ENCODE data around the gene SRL.
"Not testable (repeated sequence)": the region's sequence is repeated elsewhere in the genome, so short reads cannot be mapped to it uniquely, and the experiment has no call there.

Gene SRL

DNA sequence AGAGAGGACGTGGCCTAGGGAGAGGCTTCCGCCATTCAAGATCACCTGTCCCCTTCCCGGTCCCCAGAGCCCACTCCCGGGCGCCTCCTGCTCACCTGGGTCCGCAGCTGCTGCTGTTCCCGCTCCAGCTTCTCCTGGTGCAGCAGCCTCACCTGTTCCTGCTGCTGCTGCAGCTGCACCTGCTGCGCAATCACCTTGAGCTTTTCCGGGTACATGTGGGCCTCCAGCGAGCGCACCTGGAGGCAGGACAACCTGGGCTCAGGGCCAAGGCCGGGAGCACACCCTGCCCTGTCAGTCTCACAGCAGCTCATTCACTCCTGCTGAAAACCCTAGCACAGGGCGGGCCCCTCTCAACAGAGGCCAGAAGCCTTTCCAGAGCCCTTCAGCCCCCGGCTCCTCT, 18.5 kb upstream of the SRL start:
- DNase-seq: peak; percentile 86

DNA sequence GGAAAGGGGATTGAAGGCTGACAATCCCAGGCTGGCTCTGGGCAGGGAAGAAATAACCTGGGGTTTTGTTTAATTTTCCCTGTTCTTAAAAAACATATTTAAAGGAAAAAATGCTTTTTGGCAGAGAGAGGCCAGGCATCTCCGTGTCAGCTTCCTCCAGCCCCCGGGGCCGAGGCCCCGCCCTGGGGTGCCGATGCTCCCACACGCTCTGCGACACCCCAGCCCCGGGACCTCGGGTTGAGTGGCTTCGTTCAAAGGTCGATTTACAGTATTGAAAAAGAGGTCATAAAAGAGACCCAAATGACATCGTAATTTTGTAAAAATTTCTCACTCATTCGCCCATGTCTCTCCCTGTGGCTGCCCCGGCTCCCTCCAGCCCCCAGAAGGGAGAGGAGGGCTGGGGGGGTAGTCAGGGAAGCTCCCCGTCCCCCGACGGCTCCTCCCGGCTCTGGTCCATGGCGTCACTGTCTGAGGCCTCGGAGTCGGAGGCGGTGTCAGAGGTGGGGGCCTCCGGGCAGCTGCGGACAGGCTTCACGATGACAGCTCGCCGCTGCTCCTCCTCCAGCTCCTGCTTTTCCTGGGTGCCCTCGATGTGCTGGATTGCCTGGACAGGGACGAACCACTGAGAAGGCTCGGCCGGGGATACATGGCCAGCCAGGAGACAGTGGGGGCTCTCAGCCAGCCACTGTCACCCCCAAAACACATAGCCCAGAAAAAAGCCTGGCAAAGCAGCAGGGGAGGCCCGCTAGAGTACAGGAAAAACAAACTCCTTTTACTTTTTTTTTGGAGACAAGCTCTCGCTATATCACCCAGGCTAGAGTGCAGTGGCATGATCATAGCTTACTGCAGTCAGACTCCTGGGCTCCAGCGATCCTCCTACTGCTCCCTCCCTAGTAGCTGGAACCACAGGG, 16.0 kb upstream of the SRL start:
- DNase-seq: no peak

DNA sequence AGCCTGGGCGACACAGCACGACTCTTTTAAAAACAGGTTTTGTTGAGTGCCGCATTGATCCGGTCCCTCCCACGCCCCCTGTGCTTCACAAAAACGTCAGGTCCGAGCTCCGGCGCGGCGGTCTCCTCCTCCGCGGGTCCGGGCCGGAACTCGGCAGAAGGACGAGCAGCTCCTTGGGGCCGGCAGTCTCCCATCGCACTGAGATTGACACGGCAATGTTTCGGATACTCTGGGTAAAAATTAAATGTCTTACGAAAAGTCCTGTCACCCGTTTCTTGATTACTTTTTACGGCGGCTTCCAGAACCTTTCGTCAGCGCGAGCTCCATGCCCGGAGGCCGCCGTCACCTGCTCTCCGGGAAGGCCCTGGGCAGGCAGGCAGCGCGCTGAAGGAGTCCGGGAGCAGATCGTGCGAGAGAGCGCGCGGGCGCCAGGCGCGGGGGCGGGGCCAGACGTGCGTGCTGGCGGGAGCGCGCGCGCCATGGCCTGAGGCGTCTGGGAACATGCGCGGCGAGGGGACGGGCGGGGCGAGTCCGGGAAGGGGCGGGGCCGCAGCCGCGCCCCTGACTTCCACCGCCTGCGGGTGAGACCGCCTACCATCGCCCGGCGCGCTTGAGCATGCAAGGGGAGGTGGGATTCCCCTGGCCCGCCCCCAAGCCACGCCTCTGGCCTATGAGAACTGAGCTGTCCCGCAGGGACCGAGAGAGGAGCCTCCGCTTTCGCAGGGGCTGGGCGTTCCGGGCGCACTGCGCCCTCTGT, 11.7 kb upstream of the SRL start:
- peak; percentile 94 for DNase-seq

DNA sequence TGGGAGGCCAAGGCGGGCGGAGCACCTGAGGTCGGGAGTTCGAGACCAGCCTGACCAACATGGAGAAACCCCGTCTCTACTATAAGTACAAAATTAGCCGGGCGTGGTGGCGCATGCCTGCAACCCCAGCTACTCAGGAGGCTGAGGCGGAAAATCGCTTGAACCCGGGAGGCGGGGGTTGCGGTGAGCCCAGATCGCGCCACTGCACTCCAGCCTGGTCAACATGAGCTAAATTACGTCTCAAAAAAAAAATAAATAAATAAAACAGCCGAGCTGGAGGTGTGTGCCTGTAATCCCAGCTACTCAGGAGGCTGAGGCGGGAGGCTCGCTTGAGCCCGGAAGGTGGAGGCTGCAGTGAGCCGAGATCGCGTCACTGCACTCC, 11.1 kb upstream of the SRL start:
- not testable (repeated sequence) for DNase-seq

DNA sequence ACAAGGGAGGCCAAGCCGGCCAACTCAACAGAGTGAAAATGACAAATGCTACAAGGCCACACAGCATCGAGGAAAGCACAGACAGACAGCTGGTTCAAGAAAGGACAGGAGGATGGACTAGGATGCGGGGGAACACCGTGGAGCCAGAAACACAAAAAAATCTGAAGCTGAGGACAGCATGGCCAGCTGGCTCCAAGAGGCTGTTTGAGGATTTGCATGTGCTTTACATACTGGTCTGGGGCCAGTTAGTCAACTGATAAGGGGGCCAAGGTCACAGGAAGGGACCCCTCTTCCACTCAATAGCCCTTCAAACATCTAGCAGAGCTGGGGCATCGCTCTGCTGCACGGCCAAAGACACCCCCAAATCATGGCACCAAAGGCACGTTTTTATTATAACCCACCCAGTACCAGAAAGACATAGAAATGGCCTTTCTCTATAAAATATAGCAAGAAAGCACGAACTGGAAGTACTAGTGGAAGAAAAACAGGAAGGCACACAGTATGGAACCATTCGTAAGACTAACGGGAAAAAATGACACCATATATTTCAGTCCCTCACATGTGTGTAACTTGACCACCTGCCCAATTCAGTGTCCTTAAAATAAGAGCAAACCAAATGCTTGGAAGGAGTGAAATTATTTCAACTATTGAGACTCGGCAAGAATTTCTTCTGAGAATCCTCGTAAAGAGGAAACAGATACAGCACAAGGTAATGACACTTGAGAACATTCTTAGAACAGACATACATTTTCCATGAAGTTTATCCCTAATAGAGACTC, 7.8 kb upstream of the SRL start:
- DNase-seq: no peak

DNA sequence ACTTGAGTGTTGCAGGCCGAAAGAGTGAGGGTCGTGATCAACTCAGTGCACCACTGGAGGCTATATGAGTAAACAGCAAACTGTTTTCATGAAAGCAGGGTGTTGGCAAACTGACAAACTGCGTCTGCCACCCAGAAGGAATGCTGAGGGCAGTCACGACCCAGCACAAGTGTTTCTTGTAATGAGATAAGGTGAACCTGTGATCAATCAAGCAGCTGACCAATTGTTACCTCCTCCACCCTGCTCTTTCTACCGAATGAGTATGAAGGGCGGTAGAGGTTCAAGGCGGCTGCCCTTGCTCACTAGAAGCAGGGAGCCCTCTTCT, 5.5 kb upstream of the SRL start:
- DNase-seq: no peak

DNA sequence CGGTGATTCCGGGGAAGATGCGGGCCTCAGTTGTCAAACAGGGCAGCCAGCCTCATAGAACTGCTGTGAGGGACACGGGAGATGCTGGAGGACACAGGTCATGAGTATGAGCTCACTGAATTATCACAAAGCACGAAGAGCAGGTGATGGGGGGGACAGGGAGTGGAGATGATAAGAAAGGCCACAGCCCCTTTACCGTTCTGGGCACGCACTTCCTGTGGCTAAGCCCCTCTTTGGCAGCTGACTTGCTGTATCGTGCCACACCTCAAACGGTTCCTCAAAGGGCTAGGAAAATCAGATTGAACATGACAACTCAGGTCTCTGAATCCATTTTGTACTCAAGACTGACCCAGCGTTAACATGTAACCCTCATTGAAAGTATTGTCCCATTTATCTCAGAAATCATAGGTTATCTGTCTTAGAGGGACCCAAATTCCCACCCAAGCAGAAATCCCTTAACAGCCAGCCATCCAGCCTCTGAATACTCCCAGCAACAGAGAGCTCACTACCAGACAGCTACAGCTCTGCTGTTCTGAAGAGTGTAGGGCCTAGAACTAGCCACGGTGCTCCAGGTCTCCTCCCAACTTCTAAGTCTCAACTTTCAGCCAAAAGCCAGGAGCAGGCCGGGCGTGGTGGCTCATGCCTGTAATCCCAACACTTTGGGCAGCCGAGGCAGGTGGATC, 5.0 kb upstream of the SRL start:
- no peak for DNase-seq

DNA sequence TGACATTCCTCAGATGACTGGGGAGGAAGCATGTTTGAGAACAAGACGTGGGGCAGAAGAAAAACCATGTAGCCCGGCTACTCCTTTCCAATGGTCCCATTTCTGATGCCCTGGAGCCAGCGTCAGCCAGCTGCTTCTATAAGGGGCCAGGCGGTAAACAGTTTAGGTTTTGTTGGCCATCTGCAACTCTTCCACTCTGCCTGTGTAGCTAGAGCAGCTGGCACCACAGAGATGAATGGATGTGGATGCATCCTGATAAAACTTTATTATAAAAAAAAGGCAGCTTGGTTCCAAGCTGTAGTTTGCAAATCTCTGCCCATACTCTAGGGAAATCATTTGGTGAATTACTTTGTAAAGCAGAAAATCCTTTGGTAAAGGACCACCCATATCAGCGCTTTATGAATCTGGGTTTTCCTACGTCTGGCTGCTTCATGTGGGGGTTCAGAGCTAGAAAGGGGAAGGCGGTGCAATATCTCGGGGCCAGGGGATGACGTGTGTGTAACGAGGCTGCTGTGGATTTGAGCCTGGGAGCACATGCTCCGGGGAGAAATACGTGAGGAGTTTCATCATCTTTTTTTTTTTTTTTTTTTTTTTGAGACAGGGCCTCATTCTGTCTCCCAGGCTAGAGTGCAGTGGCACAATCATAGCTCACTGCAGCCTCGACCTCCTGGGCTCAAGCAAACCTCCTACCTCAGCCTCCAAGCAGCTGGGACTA, 3.4 kb upstream of the SRL start:
- DNase-seq: no peak

DNA sequence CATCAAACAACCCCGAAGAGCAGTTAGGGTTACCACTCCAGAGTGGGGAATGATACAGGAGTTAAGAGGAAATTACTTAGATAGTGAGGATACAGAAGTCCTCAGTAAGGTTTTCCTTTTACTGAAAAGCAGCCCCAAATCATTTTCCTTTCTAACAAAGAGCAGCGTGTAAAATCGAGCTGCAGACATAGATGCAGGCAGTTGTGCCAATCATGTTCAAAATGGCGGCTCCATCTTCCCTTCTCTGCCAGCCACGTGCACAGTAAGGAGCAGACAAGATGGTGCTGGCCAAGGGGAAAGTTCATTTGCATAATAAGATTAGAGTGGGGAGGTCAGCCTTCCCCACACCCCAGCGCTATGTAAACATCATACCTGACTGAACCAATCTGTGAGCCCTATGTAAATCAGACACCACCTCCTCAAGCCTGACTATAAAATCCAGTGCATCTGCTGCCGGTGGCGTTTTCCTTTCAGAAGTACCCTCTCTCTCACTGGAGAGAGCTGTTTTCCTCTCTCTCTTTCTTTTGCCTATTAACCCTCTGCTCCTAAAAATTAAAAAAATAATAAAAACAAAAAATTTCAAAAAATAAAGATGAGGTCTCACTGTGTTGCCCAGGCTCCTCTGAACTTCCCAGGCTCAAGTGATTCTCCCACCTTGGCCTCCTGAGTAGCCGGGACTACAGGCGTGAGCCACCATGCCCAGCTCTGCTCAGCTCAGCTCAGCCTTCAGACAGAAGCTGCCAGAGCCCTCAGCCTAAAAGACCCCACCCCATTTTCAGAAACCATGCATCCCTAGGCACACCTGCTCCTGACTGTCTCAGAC, 2.6 kb upstream of the SRL start:
- DNase-seq: peak; percentile 2

DNA sequence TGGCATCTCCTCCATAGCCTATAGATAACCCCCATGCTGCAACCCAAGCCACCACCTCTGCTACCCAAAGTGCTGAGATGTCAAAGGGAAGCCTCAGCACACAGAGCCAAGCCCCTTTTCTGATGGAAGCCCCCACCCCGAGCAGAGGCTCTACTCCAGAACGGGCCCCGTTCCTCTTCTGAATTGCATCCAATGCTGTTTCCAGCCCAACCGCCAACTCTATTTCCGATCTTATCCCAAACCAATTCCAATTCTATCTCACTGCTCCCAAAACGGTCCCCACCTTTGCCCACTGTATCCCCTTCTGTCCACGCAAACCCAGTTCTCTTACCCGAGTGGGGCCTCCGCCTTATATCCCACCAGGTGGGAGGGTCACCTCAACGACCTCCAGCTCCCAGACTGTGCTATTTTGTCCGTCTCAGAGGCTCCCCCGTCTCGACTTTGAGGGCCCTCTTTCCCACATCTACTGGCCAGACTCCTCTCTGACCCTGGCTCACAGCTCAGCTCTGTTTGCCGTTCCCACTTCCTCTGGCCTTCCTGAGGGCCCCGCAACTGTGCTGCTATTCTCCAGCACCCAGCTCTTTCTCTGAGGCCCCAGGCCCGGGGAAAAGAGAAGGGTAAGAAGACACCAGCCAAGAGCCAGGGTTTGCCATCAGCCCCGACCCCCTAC, 487 bp downstream of the SRL start:
- DNase-seq: no peak

DNA sequence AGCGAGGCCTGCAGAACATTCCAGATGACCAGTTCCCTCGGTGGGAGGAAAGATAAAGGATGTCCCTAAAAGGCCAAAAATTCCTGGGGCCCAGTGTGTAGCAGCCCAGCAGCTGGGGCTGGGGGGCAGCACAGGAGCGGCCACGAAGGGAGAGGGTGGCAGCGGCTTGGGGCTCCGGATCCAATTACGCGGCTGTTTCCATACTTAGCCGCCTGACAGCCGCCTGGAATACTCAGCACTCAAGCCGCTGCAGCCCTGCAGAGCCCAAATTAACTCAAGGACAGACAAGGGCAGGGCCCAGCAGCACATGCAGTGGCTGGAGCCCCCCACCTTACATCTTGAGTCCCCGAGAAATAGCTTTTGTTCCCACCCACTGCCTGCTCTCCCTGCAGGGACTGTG, 1.3 kb downstream of the SRL start:
- DNase-seq: no peak

DNA sequence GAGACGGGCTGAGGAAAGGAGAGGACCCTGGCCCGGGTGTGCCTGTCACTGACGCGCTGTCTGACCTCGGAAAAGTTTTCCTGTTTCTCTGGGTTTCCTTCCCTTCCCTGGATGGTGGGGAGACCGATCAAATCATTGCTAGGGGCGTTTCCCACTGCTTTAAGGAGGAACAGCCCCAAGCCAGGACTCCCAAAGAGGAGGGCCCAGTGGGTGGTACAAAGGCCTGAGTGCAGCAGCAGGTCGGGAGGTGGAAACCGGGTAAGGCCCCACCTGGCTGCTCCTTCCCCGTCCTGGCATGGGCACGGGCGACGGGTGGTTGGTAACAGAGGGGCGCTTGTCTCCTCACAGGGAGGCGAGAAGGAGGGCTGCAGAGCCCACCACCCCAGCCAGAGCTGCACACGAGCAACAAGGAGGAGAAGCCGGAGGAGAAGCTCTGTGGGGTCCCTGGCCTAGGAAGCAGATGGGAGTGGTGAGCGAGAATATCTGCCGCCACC, 2.2 kb downstream of the SRL start:
- no peak for DNase-seq

DNA sequence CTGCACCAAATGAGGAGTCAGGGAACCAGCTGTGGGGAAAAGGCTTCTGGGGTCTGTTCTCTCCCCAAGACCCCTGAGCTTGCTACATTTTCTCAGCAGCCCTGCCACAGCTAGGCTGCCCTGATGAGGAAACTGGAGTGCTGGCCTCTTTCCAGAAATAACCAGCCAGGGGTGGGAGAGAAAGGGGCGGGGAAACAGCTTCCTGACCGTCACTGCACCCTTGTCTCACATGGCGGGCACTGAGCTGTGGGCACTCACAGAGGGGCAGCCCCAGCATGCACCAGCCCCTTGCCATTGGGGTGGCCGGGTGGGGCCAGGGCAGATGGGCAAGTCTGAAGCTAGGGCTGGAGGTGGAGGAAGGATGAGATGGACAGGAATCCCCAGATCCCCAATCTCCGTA, 2.9 kb downstream of the SRL start:
- DNase-seq: no peak

DNA sequence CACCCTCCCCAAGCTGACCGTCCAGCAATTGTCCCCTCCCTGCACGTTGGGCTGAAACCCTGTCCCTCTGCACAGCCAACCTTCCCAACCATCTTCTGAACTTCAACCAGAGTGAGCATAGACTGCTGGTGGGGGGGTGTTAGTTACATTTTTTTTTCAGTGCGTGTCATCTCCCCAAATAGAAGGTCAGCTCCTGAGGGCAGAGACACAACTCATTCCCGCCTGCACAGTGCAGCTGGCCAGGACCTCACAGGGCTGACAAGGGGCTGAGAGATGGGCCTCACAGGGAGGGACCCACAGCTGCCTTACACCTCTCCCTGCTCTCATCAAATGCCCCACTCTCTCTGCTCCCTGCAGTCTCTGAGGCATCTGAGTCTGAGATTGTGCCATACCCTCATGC, 8.4 kb downstream of the SRL start:
- DNase-seq: no peak

DNA sequence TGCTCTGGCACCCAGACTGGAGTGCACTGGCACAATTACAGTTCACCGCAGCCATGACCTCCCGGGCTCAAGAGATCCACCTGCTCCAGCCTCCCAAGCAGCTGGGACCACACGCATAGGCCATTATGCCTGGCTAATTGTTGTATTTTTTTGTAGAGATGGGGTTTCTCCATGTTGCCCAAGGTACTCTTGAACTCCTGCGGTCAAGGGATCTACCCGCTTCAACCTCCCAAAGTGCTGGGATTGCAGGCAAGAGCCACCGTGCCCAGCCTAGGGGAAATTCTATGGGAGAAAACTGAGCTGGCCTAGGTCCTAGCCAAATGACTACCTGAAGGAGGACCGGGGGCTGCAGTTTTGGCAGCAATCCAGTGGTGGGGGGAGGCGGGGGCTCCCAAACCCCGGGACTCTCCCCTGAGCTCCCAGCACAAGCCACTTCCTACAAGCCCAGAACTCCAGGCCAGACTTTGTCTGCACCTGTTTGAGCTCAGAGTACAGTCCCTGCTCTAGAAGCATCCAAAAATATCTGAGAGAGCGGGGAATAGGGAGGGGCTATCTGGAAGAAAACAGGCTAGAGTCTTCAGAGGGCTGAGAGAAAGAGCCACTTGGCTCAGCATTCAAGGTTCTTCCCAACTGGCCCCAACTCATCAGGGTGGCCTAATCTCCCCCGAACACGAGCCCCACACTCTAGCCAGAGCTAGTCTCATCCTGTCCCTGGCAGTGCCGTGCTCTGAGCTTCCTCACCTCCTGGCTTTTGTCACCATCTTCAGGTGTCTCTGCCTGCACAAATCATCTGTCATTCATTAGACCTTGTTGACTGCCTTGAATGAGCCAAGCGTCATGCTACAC, 9.1 kb downstream of the SRL start:
- no peak for DNase-seq

DNA sequence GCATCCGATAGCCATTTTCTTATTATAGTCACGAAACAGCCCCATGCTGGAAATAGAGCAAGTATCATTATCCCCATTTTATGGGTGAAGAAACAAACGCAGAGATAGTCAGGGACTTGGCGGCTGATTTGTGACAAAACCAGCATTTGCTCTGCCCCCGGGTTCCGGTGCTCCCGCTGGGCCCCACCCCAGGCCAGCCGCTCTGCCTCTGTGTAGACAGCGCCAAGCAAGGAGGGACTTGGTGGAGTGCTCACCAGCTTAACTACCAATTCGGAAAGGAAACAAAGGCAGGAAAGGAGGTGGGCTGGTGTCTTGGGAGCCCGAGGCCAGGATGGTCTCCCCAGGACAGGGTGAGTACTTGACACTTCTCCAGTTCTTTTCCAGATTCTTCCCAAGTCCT, 10.0 kb downstream of the SRL start:
- DNase-seq: no peak

DNA sequence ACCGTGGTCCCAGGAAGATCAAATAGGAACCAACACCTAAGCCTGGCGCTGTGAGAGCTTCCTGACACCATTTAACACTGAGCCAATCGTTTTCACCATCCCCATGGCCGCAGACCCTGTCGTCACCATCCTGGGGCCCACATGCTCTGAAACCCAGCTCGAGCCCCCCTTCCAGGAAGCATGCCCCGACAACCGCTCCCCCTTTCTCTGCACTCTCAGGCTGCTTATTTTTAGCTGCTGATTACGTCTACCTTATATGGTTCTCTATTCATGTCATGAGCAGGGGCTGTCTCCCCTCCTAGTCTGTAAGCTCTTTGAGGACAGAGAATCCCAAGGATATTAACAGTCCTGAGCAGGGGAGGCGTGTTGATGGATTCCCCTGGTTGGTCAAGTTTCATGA, 10.5 kb downstream of the SRL start:
- no peak for DNase-seq

DNA sequence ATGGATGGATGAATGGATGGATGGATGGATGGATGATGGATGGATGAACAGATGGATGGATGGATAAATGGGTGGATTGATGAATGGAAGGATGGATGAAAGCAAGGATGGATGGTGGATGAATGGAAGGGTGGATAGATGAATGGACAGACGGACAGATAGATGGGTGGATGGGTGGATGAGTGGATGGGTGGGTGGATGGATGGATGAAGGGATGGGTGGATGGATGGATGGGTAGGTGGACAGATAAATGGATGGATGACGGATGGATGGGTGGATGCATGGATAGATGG, 14.9 kb downstream of the SRL start:
- no peak for DNase-seq

DNA sequence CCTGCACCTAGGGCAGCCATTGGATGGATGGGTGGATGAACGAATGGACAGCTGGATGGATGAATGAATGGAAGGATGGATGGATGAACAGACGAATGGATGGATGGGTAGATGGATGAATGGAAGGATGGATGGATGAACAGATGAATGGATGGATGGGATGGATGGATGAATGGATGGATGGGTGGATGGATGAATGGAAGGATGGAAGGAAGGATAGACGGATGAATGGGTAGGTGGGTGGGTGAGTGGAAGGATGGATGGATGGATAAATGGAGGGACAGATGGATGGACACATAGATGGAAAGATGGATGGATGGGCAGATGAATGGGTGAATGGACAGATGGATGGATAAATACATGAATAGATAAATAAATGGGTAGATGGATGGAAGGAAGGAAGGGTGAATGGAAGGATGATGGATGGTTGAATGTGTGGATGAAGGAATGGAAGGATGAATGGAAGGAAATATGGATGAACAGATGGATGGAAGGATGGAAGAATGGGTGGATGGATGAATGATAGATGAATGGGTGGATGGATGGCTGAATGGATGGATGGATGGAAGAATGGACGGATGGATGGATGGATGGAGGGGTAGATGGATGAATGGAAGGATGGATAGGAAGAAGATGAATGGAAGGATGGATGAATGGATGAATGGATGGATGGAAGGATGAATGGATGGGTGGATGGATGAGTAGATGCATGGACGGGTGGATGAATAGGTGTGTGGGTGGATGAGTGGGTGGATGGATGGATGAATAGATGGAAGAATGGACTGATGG, 15.4 kb downstream of the SRL start:
- no peak for DNase-seq

All from NCI-H1105 (cell line).